A172 (cell line): Measurements from ENCODE around the gene EFNA1. TPM values are rescaled to one million over a fixed set of nuclear protein-coding genes. Genes with fewer than 3 reads are reported as not detected.

Experiments used
- DNase-seq: peaks from one replicate; pipeline ENCODE4 v3.0.0-alpha.2; 2015; ENCODE audit warnings: low spot score
- total RNA-seq: library from RNA; depleted of rRNA; stranded (reverse); fragments of >200 nt; shearing (Covaris generic); gene quantifications from 2 replicates; pipeline ENCODE4 v1.2.3, GENCODE V29; 2014

Gene EFNA1
- total RNA-seq, 1 experiment from 2014 or later, result 17.0 TPM

DNA sequence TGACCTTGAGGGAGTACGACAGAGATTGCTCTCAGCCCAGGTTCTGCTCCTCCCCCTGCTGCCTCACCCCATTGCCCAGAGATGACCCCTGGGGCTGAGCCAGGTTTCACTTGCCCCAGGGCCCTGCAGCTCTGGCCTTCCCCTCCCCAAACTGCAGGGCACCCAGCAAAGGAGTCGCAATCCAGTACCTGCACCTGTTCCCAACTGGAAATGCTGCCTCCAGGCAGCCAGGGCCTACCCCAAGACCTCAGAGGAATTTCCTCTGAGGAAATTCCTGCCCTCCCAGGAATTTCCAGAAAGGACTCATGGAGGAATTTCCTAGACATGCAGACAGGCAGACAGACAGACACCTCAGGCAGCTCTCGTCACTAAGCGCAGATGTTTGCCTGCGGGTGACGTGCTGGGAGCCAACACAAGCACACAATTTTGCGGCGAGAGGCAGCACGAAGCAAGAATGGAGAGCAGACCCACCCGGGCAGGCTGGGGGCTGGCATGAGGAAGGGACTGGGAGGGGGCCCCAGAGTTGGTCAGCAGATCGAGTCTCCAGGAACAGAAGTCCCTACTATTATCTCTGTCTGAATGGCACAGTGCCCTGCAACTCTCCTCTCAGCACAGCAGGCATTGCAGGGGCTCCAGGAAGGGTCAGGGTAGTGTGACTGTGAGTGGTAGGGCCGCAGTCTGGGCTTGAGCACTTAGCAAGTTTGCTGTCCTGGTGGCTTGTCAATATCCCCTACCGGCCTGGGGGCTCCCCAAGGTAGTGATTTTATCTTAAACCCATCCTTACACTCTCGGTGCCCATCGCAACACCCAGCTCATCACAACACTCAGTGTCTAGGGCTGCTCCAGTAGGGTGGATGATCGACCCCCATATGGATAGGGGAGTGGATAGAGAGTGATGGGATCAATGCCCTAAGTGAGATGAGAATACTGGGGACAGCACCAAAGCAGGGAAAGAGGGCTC lies 2.9 kb upstream of the EFNA1 start:
- peak; percentile 45 for DNase-seq

DNA sequence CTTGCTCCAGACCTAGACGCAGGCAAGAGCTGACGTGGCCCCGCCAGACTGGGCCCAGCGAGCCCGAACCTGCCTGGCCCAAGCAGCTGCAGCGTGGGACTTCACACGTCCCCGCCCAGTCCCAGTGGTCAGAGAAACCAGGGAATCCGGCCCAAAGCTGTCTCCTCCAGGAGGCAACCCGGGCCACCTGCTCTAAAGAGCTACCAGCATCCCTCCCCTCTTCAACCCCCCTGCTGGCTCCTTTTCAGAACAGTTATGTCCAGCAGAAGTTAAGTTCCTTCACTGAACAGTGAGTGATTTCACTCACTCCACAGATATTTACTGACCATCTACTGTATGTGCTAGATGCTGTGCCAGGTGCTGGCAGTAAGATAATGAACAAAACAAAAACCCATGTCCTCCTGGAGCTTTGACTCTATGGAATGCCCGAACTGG lies 2.1 kb upstream of the EFNA1 start:
- DNase-seq, result no peak

DNA sequence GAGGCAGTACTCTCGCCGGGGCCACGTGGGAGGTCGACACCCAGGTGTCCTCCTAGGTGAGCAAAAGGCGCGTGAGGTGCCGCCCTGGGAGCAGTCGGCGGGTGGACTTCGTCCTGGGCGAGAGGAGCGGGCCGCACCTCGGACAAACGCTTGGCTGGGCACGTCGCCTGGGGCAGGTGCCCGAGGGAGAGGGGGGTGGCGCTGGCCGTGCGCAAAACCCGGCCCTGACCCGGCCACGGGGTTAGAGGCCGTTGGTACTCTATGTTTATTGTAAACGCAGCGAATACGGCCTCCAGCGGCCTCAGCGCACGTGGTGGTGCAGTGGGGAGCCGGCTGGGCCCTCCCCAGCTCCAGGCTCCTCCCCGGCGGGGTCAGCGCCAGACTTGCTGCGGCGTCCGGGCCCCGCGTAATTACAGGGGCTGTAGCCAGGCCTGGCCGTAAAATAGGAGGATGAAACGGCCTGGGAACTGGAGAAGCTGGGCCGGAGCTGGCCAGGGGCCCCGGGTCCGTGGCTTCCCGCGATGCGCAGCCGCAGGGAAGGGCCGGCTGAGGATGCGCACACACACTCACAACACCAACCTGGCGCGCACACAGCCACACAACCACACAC lies 1.6 kb upstream of the EFNA1 start:
- DNase-seq, result no peak

DNA sequence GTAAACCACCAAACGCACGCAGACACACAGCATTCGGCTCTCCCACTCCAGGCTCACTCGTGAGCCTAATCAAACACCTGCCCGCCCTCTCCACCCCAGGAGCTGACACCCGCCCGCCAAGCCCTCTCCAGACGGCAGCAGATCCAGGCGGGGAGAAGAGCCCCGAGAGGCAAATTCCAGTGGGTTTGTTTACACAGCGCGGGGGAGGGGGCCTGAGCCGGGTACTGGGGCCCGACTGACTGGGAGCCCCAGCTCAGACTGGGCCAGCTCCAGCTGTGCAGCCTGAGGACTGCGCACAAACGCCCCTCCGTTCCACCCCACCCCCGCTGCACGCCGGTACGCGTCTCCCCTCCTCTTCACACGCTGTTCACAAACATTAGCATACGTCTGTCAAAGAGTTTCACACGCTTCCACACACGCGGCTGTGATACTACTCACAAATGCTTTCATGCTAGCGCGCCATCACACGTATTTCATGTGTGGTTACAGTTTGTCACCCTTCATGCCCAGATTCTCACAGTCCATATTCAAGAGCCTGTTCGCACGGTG lies 1.0 kb upstream of the EFNA1 start:
- DNase-seq, result no peak

DNA sequence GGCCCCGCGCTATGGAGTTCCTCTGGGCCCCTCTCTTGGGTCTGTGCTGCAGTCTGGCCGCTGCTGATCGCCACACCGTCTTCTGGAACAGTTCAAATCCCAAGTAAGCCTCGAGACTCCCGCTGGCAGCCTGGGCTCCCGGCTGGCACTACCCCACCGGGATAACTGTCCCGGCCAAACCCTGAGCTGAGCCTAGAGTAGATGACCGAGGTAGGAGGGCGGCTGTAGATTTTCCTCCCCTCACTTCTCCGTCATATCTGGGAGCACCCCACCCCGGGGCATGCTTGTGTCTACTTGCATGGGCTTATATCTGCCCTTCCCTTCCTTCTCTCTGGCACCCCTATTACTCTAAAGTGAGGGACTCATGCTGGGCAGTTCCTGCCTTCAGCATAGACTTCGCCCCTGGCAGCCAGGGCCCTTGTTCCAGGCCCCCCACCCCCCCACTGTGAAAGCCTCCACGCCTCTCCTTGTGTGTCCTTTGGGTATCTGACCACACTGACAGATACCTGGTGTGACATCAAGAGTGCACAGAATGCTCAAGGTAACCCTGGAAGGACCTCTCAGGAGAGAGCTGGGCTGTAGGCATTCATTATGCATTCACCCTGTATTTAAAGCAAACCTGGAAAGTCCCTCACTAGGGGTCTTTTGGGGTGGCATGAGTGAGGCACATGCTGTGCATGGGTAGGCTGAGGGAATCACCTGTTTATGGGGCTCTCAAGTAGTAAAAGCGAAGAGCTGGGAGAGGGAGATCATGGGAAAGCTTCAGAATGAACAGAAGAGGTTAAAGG lies 485 bp downstream of the EFNA1 start:
- DNase-seq, result no peak

DNA sequence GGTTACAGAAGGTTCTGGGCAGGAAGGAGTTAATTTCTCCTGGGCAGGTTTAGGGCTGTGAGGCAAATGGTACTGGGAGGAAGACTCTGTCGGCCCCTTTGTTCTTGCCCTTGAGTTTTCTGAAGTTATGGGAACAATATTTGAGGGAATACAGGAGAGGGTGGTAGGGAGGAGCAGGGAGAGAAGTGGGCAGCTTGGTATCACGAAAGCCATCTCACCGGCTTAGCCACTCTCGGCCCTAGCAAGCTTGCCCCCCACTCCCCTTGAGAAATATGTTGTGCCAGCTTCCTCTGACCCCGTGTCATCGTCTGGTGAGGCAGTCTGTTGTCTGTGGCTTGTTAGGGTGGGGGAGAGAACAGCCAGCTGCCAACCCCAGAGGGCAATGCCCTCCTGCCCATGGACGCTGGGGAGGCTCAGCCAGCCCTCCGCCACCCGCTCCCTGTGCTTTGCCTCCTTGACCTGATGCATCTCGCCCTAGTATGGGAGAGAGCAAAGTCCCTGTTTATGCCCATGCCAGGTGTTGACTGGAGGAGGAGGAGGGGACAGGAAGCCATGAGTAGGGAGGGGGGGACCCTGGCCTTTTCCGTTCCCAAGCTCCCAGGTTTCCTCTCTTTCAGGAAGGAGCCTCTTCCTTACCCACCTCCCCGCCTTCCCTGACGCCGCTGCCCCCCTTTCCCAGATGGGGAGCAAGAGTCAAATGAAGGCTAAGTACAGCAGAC lies 1.2 kb downstream of the EFNA1 start:
- peak; percentile 65 for DNase-seq

DNA sequence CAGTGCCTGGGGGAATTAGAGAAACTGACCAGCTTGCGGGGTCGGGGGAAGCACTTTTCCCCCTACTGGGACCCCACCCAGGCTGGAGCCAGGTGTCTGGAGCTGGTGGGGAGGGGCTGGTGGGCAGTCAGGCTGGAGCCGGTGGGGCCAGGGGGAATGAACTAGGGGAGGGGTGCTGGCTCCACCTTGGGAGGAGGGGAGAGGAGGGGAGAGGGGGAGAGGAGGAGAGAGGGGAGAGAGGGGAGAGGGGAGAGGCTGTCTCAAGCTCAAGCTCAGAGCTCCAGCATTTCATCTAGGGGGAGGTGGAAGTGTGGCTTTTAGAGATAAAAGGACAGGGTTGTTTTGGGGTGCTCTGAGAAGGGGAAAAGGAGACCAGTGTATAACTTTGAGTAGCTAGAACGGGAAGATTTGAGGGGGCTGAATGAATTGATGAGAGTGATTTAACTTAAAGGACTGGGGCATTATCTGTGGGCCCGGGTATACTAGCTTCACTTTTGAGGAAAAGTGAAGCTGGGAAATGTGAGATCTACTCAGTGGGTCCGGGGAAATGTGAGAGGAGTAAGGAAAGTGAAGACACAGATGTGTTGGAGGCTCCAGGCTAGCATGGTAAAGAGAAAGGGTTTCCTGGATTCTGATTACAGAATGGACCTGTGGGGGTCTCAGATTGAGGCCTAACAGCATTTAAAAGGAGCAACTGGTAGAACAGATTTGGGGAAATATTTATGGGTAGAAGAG lies 2.8 kb downstream of the EFNA1 start:
- DNase-seq, result no peak

DNA sequence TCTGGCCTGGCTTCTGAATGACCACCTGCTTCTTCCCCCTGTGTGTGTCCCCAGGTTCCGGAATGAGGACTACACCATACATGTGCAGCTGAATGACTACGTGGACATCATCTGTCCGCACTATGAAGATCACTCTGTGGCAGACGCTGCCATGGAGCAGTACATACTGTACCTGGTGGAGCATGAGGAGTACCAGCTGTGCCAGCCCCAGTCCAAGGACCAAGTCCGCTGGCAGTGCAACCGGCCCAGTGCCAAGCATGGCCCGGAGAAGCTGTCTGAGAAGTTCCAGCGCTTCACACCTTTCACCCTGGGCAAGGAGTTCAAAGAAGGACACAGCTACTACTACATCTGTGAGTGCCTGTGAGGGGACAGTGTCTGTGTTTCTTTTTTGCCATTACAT lies 3.6 kb downstream of the EFNA1 start:
- no peak for DNase-seq

DNA sequence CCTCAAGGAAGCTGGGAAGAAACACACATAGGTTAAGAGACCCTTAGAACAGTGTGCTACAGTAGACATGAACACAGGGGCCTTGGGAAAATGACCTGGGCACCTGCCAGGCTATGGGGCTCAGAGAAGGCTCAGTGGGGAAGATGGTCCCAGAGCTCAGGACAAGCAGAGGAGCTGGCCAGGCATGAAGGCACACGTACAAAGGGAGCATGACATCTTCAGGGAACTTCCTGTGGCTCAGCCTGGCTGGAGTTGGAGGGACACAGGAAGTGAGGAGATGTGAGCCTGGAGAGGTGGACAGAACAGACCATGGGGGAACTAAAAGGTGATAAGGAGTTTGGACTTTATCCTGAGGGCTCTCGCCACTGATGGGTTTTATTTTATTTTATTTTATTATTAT lies 4.2 kb downstream of the EFNA1 start:
- no peak for DNase-seq

DNA sequence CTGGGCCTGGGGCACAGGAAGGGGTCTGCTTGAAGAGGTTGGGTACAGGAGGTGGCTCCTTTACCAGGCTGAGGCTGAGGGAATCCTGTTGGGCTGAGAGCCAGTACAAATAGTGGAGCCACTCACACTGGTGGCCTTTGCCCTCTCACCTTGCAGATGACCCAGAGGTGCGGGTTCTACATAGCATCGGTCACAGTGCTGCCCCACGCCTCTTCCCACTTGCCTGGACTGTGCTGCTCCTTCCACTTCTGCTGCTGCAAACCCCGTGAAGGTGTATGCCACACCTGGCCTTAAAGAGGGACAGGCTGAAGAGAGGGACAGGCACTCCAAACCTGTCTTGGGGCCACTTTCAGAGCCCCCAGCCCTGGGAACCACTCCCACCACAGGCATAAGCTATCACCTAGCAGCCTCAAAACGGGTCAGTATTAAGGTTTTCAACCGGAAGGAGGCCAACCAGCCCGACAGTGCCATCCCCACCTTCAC lies 6.2 kb downstream of the EFNA1 start:
- no peak for DNase-seq

DNA sequence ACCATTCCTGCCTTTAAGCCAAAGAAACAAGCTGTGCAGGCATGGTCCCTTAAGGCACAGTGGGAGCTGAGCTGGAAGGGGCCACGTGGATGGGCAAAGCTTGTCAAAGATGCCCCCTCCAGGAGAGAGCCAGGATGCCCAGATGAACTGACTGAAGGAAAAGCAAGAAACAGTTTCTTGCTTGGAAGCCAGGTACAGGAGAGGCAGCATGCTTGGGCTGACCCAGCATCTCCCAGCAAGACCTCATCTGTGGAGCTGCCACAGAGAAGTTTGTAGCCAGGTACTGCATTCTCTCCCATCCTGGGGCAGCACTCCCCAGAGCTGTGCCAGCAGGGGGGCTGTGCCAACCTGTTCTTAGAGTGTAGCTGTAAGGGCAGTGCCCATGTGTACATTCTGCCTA lies 6.6 kb downstream of the EFNA1 start:
- DNase-seq, result no peak

DNA sequence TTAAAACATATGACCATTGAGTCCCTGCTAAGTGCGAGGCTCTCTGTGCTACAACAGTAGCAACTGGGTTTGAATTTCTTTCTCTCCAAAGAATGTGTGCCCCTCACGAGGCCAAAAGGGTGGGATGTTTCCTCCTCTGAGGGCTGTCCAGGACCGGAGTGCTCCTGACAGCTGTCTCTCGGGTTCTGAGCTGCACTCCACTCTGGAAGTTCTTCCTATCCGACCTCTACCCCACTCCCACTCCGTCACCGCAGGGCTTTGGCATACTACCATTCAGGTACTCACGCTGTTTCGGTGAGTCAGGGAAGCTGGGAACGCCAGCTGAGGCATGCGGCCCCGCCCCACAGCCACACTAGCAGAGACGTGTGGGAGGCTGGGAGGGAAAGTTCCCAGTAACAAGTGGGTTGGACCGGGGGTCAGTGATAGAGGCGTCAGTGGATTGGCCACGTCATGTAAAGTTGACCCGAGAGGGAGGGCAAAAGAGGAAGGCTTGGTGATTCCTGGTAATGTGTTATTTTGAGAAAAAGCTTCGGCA lies 7.3 kb downstream of the EFNA1 start:
- peak; percentile 99 for DNase-seq

DNA sequence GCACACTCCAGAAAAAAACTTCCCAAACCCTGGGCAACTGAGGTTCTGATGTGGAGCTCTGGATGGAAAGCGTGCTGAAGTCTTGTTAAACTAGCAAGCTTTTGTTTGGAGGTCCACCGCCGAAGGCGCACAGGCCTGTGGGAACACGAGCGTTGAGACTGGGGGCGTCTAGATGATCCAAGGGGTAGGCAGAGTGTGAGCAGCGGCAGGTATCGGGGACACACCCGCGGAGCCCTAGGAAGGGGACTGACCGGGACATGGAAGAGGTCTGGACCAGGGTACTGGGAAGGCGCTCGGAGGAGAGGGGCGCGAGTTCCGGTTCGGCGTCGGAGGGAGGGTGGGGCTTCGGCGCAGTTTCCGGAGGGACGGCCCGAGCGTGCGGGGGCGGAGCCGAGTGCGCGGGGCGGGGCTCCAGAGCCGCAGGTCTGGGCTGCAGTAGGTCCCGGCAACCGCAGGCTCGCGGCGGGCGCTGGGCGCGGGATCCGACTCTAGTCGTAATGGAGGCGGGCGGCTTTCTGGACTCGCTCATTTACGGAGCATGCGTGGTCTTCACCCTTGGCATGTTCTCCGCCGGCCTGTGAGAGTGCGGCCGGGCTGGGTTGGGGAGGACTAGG lies 7.8 kb downstream of the EFNA1 start, which contains the start of gene SLC50A1:
SLC50A1 (plus strand) TSS at position 438 of the 614 bp plus-strand sequence; CDS start at position 498, 60 bp downstream.
- peak; percentile 89 for DNase-seq

DNA sequence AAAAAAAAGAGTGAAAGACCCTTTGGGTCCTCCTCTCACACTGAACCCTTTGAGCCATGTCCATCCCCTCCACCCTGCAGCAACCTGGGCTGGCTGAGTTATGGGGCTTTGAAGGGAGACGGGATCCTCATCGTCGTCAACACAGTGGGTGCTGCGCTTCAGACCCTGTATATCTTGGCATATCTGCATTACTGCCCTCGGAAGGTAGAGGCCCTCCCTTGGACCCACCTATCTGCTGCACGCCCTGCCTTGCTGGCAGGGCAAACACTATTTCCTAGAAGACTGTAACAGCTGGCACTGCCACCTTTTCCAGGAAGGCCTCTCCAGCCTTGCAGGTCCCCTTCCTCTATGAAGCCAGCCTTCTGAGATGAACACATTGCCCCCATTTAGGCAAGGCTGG lies 9.1 kb downstream of the EFNA1 start:
- DNase-seq, result no peak

DNA sequence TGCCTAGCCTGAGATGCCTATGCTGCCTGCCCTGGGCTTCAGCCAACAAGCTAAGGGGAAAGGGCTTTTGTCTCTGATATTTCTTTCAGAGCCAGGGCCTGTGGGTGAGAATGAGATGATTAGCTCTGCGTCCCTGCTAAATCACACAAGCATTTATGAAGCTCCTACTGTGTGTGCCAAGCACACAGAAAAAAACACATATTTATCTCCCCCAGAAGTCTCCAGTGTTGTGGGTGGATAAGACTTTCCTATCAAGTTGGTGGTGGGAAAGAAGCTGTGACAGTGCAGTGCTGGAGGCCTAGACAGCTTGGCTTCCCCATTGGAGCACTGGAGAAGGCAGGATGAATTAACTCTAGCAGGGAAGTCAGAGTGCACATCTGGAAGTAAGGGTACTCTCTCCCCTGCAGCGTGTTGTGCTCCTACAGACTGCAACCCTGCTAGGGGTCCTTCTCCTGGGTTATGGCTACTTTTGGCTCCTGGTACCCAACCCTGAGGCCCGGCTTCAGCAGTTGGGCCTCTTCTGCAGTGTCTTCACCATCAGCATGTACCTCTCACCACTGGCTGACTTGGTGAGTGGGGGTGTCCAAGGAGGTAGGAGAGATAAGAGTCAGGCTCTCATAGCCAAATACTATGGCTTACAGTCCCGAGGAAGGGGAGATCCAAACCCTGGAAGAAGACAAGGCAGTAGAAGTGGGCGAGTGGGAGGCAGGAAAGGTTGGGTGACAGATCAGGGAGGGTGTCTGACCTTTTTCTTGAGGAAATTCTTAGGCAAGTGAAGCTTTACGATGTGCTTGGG lies 9.7 kb downstream of the EFNA1 start:
- DNase-seq, result no peak

DNA sequence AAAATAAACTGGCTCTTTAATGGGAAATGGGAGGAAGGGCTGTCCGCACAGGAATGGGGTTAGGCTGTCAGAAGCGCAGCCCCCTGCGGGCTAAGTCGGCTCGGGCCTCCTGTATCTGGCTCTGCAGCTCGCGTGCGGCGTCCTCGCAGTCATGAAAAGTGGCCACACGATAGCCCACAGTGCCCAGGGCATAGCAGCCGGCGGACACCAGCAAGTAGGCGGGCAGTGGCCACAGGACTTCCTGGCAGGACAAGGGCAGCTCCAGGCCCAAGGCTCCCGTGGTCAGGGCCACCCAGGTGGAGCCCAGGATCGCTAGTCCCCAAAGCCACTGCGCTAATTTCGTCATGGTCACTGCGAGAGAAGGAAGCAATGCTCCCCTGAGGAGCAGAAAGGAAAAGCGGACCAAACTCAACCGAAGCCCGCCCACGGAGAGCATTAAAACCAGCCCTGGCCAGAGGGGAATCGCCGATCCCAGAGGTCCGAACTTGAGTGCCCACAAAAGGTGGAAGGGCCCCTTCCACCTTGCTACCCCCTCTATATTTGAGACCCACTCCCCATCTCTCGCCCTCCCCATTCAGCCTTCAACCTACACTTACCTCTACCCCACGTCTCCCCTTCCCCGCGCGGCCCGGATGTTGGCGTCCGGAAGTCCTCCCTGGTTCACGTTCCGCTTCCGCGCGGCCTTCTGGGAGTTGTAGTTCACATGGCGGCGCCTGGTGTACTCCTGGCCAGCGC lies 12.4 kb downstream of the EFNA1 start, which contains the start of gene DPM3:
DPM3 (minus strand) TSS at position 637 of the 735 bp plus-strand sequence; CDS start at position 346, 291 bp downstream.
- peak; percentile 73 for DNase-seq

DNA sequence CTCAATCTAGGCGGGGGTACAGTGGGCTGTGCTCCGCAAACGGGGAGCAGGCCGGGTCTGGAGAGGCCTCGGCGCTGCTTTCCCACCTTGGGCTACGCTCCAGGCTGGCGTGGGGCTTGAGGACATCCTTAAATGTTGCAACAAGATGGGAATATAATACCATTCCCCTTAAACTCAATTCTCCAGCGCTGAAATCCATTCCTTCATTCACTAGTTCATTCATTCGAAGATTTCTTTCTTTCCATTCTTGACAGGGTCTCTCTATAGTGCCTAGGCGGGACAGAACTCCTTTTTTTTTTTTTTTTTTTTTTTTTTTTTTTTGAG lies 12.9 kb downstream of the EFNA1 start:
- no peak for DNase-seq

DNA sequence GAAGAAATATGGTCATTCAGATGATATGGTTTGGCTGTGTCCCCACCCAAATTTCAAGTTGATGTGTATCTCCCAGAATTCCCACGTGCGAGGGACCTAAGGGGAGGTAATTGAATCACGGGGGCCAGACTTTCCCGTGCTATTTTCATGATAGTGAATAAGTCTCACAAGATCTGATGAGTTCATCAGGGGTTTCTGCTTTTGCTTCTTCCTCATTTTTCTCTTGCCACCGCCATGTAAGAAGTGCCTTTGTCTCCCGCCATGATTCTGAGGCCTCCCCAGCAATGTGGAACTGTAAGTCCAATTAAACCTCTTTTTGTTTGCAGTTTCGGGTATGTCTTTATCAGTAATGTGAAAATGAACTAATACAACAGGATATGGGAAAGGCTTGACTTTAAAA lies 14.1 kb downstream of the EFNA1 start:
- no peak for DNase-seq
